IMR-90 (cell line): ENCODE measurements around the gene ACOX1.

Source experiments
- CTCF ChIP-seq: conservative IDR thresholded peaks from 2 replicates; pipeline ENCODE4 v1.5.1; 2012; ENCODE audit warnings: mild to moderate bottlenecking, low read depth, low read length, improper control_type of control experiment
- MAFK ChIP-seq: IDR thresholded peaks from 2 replicates; pipeline ENCODE4 v1.6.1; 2012; ENCODE audit warnings: low read depth, low read length, improper control_type of control experiment
- MAZ ChIP-seq: IDR thresholded peaks from 2 replicates; pipeline ENCODE4 v1.6.1; 2012; ENCODE audit warnings: low read depth, mild to moderate bottlenecking, low read length, improper control_type of control experiment, moderate library complexity, borderline replicate concordance
- RAD21 ChIP-seq: IDR thresholded peaks from 2 replicates; pipeline ENCODE4 v1.6.1; 2012; ENCODE audit warnings: low read length, improper control_type of control experiment
- SMC3 ChIP-seq: fragments of 150-350 bp; IDR thresholded peaks from 2 replicates; pipeline ENCODE4 v1.6.1; 2016; ENCODE audit warnings: low read depth, mild to moderate bottlenecking, antibody characterized with exemption, low read length, moderate library complexity
- USF2 ChIP-seq: fragments of 150-350 bp; IDR thresholded peaks from 2 replicates; pipeline ENCODE4 v1.6.1; 2017; ENCODE audit warnings: mild to moderate bottlenecking, antibody characterized with exemption, low read length, low read depth

- no peak for TF ChIP-seq RAD21
- TF ChIP-seq MAFK, result no peak
- TF ChIP-seq MAZ, result no peak
- TF ChIP-seq SMC3, result no peak
- TF ChIP-seq CTCF, result no peak
- no peak for TF ChIP-seq USF2
These were observed 84.8 kb downstream of the ACOX1 start for GRCh38 chr17:75894049-75894733.
